ENCODE results near the gene ST8SIA6.

The ST8SIA6 gene

GRCh38 chr10:17465328-17466125 lies 11.1 kb upstream of the ST8SIA6 start (continued):
- TF ChIP-seq OSR1 (CRISPR knock-in tag; IDR thresholded peaks at IDR 0.05): no peak
- TF ChIP-seq SNAI2 (CRISPR knock-in tag; IDR thresholded peaks at IDR 0.05): no peak
- no peak for TF ChIP-seq ZFP3 (CRISPR knock-in tag; IDR thresholded peaks at IDR 0.05)

- no peak for ATAC-seq
- TF ChIP-seq ZFP30 (CRISPR knock-in tag; IDR thresholded peaks at IDR 0.05) (no peak), ZNF8 (CRISPR knock-in tag; IDR thresholded peaks at IDR 0.05) (no peak), POU6F1 (CRISPR knock-in tag; IDR thresholded peaks at IDR 0.05; ENCODE audit: borderline replicate concordance, low read depth) (no peak), TCF4 (CRISPR knock-in tag; IDR thresholded peaks at IDR 0.05; ENCODE audit: borderline replicate concordance) (no peak), ZFP3 (CRISPR knock-in tag; IDR thresholded peaks at IDR 0.05) (no peak), BACH2 (CRISPR knock-in tag; IDR thresholded peaks at IDR 0.05; ENCODE audit: borderline replicate concordance) (no peak), ESRRG (CRISPR knock-in tag; IDR thresholded peaks at IDR 0.05) (no peak)
Observed at GRCh38 chr10:17464545-17464944, 10.2 kb upstream of the ST8SIA6 start.

- ATAC-seq: no peak
- TF ChIP-seq ZC3H10 (CRISPR knock-in tag; IDR thresholded peaks at IDR 0.05) (no peak), GLIS3 (CRISPR knock-in tag; IDR thresholded peaks at IDR 0.05) (no peak), OSR1 (CRISPR knock-in tag; IDR thresholded peaks at IDR 0.05) (no peak), ZNF8 (CRISPR knock-in tag; IDR thresholded peaks at IDR 0.05) (no peak), RARB (CRISPR knock-in tag; IDR thresholded peaks at IDR 0.05) (no peak), TCF4 (CRISPR knock-in tag; IDR thresholded peaks at IDR 0.05; ENCODE audit: borderline replicate concordance) (no peak), ESRRG (CRISPR knock-in tag; IDR thresholded peaks at IDR 0.05) (no peak), CREB5 (CRISPR knock-in tag; IDR thresholded peaks at IDR 0.05; ENCODE audit: low read depth) (no peak), POU6F1 (CRISPR knock-in tag; IDR thresholded peaks at IDR 0.05; ENCODE audit: borderline replicate concordance, low read depth) (no peak), ZFP30 (CRISPR knock-in tag; IDR thresholded peaks at IDR 0.05) (no peak)
Observed at GRCh38 chr10:17460756-17461155, 6.4 kb upstream of the ST8SIA6 start.

- no peak for TF ChIP-seq TSHZ2 (CRISPR knock-in tag; IDR thresholded peaks at IDR 0.05)
- TF ChIP-seq CREB5 (CRISPR knock-in tag; IDR thresholded peaks at IDR 0.05; ENCODE audit: low read depth): no peak
- no peak for TF ChIP-seq CSDC2 (CRISPR knock-in tag; IDR thresholded peaks at IDR 0.05)
- TF ChIP-seq ZNF8 (CRISPR knock-in tag; IDR thresholded peaks at IDR 0.05): no peak
- TF ChIP-seq POU6F1 (CRISPR knock-in tag; IDR thresholded peaks at IDR 0.05; ENCODE audit: borderline replicate concordance, low read depth): no peak
- TF ChIP-seq ESRRG (CRISPR knock-in tag; IDR thresholded peaks at IDR 0.05): no peak
- TF ChIP-seq ARNTL (CRISPR knock-in tag; IDR thresholded peaks at IDR 0.05; ENCODE audit: borderline replicate concordance, low read depth): no peak
- no peak for TF ChIP-seq ZNF565 (CRISPR knock-in tag; conservative IDR thresholded peaks at IDR 0.05; ENCODE audit: low read depth)
- TF ChIP-seq OSR1 (CRISPR knock-in tag; IDR thresholded peaks at IDR 0.05): no peak
- TF ChIP-seq ISL1 (CRISPR knock-in tag; IDR thresholded peaks at IDR 0.05): no peak
- TF ChIP-seq TOX (CRISPR knock-in tag; IDR thresholded peaks at IDR 0.05; ENCODE audit: borderline replicate concordance): no peak
- no peak for TF ChIP-seq RARB (CRISPR knock-in tag; IDR thresholded peaks at IDR 0.05)
- TF ChIP-seq SNAI2 (CRISPR knock-in tag; IDR thresholded peaks at IDR 0.05): no peak
- TF ChIP-seq ZFP3 (CRISPR knock-in tag; IDR thresholded peaks at IDR 0.05): no peak
- TF ChIP-seq GLIS3 (CRISPR knock-in tag; IDR thresholded peaks at IDR 0.05): no peak
- TF ChIP-seq PPARA (CRISPR knock-in tag; IDR thresholded peaks at IDR 0.05; ENCODE audit: borderline replicate concordance): no peak
- no peak for TF ChIP-seq CSRNP3 (CRISPR knock-in tag; IDR thresholded peaks at IDR 0.05)
- no peak for TF ChIP-seq ZFP30 (CRISPR knock-in tag; IDR thresholded peaks at IDR 0.05)
- no peak for ATAC-seq
Observed at GRCh38 chr10:17457083-17457482, 2.7 kb upstream of the ST8SIA6 start.
